ENCODE measurements around the gene FOXK1.
A peak's percentile ranks its signal among the peaks of the same experiment; 100 is the strongest.

FOXK1 gene

GRCh38 chr7:4765776-4766490 is 83.8 kb downstream of the FOXK1 start:
- DNase-seq (ENCODE audit: low read depth): no peak

- DNase-seq (ENCODE audit: low read depth): no peak
Observed at GRCh38 chr7:4766666-4767519, 84.8 kb downstream of the FOXK1 start.

- DNase-seq (ENCODE audit: low read depth): no peak
Observed at GRCh38 chr7:4768597-4769569, 86.8 kb downstream of the FOXK1 start.

GRCh38 chr7:4769761-4770160 is 87.7 kb downstream of the FOXK1 start:
- peak; percentile 33 for DNase-seq (ENCODE audit: low read depth)

GRCh38 chr7:4770886-4771285 is 88.8 kb downstream of the FOXK1 start:
- DNase-seq (ENCODE audit: low read depth): no peak

- no peak for DNase-seq (ENCODE audit: low read depth)
Observed at GRCh38 chr7:4771737-4772136, 89.6 kb downstream of the FOXK1 start.

GRCh38 chr7:4772306-4772705 is 90.2 kb downstream of the FOXK1 start:
- DNase-seq (ENCODE audit: low read depth): no peak

GRCh38 chr7:4774007-4774406 is 91.9 kb downstream of the FOXK1 start:
- DNase-seq (ENCODE audit: low read depth): no peak

- DNase-seq (ENCODE audit: low read depth): peak; percentile 82
Observed at GRCh38 chr7:4774658-4775249, 92.7 kb downstream of the FOXK1 start.

GRCh38 chr7:4775250-4775847 is 93.3 kb downstream of the FOXK1 start, which contains the start of gene AP5Z1:
AP5Z1 (plus strand) TSS chr7:4775623; CDS start chr7:4775716, 93 bp downstream.
- DNase-seq (ENCODE audit: low read depth): peak; percentile 97

GRCh38 chr7:4775848-4776623 is 93.9 kb downstream of the FOXK1 start:
- DNase-seq (ENCODE audit: low read depth): peak; percentile 70

GRCh38 chr7:4779118-4779517 is 97.0 kb downstream of the FOXK1 start:
- no peak for DNase-seq (ENCODE audit: low read depth)

GRCh38 chr7:4781366-4782069 is 99.4 kb downstream of the FOXK1 start:
- no peak for DNase-seq (ENCODE audit: low read depth)

GRCh38 chr7:4782333-4783291 is 100.5 kb downstream of the FOXK1 start:
- no peak for DNase-seq (ENCODE audit: low read depth)

GRCh38 chr7:4783292-4783652 is 101.2 kb downstream of the FOXK1 start:
- no peak for DNase-seq (ENCODE audit: low read depth)

GRCh38 chr7:4783762-4784351 is 101.8 kb downstream of the FOXK1 start:
- DNase-seq (ENCODE audit: low read depth): no peak

- no peak for DNase-seq (ENCODE audit: low read depth)
Observed at GRCh38 chr7:4784799-4785198, 102.7 kb downstream of the FOXK1 start.

GRCh38 chr7:4785371-4785770 is 103.3 kb downstream of the FOXK1 start:
- DNase-seq (ENCODE audit: low read depth): no peak
